ENCODE results near the gene RPL39.
"Not testable (repeated sequence)": the region's sequence is repeated elsewhere in the genome, so short reads cannot be mapped to it uniquely, and the experiment has no call there.

- TF ChIP-seq CTCF (IDR thresholded peaks at IDR 0.05; ENCODE audit: insufficient read depth, low read length); REST (IDR thresholded peaks at IDR 0.05; ENCODE audit: insufficient replicate concordance, low read depth); SPI1 (IDR thresholded peaks at IDR 0.05; ENCODE audit: borderline replicate concordance, low read depth); POLR2AphosphoS5 (IDR thresholded peaks at IDR 0.05; ENCODE audit: low read depth): not testable (repeated sequence)
Observed at GRCh38 chrX:119821703-119822102, 30.3 kb upstream of the RPL39 start.
